GM10266 (cell line): ENCODE results near the gene FOCAD.
A peak's percentile ranks its signal among the peaks of the same experiment; 100 is the strongest.

Experiments
- DNase-seq: peaks from one replicate; pipeline ENCODE4 v3.0.0; 2012; ENCODE audit errors: extremely low spot score
- TF ChIP-seq, protein P1 (sequence below): IDR thresholded peaks from 2 replicates; pipeline ENCODE4 v1.5.1; 2012; ENCODE audit warnings: mild to moderate bottlenecking, low read depth; ENCODE audit not compliant: control insufficient read depth, insufficient read depth; ENCODE audit errors: missing control alignments

The FOCAD gene, protein sequence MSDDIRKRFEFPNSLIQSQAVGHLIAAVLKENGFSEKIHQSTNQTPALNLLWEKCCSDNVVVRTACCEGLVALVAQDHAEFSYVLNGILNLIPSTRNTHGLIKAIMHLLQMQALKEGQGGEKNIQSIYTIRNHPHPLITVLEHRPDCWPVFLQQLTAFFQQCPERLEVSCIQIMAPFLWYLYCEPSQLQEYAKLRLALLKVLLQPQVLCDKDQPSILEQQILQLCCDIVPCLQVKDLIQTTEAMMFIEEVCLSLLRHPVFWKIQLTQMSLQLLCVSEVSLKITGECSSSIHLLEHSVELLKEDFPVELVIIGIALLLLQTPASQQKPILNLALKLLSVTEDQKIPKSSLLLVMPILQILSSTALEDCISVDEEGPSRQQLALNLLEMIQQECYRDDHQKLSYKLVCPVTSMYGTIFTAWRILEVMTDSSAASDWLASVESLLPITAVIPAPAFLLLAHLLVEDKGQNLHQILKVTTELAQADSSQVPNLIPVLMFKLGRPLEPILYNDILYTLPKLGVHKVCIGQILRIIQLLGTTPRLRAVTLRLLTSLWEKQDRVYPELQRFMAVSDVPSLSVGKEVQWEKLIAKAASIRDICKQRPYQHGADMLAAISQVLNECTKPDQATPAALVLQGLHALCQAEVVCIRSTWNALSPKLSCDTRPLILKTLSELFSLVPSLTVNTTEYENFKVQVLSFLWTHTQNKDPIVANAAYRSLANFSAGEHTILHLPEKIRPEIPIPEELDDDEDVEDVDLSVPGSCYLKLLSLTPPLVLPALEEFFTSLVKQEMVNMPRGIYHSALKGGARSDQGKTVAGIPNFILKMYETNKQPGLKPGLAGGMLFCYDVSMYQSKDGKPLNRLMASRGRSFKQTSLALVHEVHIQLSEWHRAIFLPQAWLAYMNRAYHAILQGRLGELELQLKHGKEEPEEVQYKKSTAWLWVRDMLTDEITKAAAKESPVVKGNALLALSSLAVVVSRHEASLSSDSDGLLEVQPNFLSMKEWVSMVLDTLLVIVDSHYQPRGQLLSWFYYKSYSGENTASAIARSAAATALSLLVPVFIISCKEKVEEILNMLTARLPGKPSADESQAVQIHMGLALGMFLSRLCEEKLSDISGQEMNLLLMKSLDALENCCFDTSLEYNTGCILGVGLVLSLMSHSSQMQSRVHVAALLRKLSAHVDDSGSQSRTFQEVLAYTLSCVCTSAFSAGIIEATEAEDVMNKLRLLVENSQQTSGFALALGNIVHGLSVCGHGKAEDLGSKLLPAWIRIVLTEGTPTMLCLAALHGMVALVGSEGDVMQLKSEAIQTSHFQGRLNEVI (N-terminal part only)

DNA sequence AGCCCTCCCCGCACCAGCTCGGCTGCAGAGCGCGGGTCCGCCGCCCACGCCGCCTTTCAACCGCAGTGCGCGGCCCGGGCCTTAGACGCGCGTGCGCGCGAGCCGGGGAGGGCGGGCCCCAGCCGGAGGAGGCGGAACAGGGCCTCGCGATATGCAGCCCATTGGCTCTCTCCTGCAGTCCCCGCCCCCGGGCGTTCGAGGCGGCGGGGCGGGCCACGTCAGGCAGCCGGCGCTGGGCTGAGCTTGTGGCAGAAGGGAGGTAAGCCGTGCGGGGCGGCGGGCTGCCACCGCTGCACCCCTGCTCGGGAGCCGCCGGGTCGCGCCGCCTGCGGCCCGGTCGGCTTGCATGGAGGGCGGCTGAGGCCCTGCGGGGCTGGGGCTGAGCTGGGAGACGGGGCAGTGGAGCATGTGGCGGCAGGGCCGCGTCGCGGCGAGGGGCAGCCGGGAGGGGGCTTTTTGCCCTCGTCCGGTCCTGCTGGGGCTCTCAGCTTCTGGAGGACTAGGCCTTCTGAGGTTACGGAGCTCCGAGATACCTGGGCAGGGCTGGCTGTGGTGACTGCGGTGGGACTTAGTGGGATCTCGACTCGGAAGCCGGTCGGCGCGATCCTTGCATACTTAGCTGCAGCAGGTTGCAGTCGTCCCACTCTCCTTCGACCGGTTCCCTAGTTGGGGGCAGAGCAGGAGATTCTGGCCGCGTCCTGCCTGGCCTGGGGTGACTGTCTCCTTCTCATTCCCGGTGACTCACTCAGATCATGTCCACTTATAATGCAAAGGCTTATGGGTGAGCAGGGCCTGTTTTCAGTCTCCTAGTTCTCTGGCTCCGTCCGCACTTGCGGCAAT is at the start of gene FOCAD:
TSS of gene FOCAD (plus strand) at position 225 of the 840 bp plus-strand sequence. CDS start 31,095 bp downstream, outside the sequence.
- DNase-seq, result peak; percentile 98
- TF ChIP-seq, protein P1, sequence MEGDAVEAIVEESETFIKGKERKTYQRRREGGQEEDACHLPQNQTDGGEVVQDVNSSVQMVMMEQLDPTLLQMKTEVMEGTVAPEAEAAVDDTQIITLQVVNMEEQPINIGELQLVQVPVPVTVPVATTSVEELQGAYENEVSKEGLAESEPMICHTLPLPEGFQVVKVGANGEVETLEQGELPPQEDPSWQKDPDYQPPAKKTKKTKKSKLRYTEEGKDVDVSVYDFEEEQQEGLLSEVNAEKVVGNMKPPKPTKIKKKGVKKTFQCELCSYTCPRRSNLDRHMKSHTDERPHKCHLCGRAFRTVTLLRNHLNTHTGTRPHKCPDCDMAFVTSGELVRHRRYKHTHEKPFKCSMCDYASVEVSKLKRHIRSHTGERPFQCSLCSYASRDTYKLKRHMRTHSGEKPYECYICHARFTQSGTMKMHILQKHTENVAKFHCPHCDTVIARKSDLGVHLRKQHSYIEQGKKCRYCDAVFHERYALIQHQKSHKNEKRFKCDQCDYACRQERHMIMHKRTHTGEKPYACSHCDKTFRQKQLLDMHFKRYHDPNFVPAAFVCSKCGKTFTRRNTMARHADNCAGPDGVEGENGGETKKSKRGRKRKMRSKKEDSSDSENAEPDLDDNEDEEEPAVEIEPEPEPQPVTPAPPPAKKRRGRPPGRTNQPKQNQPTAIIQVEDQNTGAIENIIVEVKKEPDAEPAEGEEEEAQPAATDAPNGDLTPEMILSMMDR, result no peak

DNA sequence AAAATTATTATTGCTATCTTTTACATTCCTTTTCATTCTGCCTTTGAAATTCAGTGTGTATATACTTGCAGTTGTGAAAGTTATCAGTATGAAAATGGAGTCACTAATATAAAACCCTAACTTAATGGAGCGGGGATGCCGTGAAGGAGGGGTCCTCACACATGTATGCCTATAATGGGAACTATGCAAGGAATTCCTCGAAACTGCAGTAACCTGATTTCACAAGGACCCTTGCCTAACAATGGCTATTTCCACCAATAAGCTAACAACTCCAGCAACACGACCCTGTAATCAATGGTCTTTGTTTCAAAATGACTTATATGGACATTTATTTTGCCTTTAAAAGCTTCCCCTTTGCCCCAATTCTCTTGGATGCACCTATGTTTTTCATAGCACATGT is 49.2 kb upstream of the FOCAD start:
- DNase-seq, result no peak
- TF ChIP-seq, protein P1, result no peak

DNA sequence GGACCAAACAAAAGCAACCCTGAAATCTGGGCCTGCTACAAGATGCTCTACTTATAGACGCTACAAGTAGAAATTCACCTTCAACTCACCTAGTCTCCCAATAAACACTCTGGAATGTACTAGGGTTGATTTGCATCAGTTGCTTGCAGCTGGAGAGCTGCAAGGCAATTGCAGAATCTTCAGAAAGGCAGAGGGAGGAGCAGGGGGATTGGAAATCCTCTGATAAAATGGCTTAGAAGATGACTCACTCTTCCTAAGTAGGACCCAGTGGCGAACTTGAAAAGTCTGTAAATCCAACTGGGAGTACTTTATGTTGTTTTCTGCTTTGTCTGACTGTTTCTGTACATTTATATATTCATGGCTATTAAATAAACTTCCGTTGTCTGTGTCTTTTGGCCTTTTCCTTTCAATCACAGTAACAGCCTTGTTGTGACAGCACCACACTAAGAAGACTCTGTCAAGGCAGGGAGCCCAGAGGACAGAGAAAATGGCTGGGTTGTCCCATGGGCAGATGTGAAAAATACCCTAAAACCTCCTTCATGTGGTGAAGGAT is 47.1 kb upstream of the FOCAD start:
- TF ChIP-seq, protein P1, result no peak
- no peak for DNase-seq

DNA sequence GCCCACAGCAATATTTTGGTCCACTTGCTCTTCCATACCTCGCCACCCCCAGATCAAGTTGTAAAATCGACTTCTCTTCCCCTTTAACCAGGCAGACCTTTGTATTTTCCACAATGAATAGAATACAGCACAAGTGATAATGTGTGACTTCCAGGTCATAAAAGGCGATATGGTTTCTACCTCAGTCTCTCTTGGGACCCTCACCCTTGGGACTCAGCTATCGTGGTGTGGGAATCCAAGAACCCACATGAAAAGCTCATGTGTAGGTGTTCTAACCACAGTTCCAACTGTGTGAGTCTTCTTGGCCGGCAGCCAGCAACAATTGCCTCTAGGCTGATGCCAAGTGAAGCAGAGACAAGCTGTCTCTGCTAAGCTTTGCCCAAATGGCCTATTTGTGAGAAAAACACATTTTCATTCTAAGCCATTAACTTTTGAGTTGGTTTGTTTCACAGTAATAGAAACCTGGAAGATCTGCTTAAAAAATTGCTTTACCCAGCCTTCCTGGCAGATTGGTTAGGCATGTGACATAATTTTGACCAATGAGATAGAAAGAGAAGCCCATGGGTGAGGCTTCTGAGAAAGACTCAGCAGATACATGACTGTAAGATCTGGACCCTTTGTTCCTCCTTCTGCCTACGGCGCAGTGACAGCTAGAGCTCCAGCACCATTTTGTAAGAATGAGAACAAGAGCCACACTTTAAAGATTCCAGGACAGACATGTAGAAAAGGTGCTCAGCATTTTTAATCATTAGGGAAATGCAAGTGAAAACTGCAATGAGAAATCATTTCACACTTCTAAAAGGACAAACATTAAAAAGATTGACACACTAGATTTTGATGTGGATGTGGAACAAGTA is 43.5 kb upstream of the FOCAD start:
- TF ChIP-seq, protein P1, result no peak
- DNase-seq, result peak; percentile 62

DNA sequence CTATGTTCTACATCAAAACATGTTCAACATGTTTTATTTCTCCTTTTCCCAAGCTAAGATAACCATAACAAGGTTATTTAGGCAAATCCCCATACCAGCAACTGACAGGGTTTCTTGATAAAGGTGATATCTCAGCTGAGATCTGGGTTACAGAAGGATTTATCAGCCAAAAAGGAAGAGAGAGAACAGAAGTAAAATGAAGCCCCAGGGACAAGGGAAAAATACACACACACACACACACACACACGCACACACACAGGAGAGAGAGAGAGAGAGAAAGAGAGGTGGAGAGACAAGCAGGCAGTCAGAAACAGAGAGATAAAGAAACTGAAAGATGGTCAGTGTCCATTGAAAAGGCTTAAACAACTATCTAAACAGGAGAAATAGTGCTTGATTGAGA is 42.0 kb upstream of the FOCAD start:
- TF ChIP-seq, protein P1, result no peak
- DNase-seq, result no peak
